NB4 (cell line): Measurements from ENCODE around the gene FGF4.

Experiments used
- POLR2A ChIP-seq: IDR thresholded peaks from 2 replicates; pipeline ENCODE4 v1.6.1; 2011; ENCODE audit warnings: mild to moderate bottlenecking; ENCODE audit not compliant: insufficient read length; ENCODE audit errors: extremely low read depth
- TF ChIP-seq, protein P1 (sequence below): IDR thresholded peaks from one replicate; pipeline ENCODE4 v1.5.1; 2012; ENCODE audit warnings: low read depth, low read length
- TF ChIP-seq, protein P2 (sequence below): IDR thresholded peaks from 2 replicates; pipeline ENCODE4 v1.6.1; 2011; ENCODE audit warnings: low read depth, low read length

- TF ChIP-seq, protein P1, sequence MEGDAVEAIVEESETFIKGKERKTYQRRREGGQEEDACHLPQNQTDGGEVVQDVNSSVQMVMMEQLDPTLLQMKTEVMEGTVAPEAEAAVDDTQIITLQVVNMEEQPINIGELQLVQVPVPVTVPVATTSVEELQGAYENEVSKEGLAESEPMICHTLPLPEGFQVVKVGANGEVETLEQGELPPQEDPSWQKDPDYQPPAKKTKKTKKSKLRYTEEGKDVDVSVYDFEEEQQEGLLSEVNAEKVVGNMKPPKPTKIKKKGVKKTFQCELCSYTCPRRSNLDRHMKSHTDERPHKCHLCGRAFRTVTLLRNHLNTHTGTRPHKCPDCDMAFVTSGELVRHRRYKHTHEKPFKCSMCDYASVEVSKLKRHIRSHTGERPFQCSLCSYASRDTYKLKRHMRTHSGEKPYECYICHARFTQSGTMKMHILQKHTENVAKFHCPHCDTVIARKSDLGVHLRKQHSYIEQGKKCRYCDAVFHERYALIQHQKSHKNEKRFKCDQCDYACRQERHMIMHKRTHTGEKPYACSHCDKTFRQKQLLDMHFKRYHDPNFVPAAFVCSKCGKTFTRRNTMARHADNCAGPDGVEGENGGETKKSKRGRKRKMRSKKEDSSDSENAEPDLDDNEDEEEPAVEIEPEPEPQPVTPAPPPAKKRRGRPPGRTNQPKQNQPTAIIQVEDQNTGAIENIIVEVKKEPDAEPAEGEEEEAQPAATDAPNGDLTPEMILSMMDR = no peak
- TF ChIP-seq POLR2A = no peak
- TF ChIP-seq, protein P2, sequence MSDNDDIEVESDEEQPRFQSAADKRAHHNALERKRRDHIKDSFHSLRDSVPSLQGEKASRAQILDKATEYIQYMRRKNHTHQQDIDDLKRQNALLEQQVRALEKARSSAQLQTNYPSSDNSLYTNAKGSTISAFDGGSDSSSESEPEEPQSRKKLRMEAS = no peak
Observed at GRCh38 chr11:69800278-69800677, 25.1 kb upstream of the FGF4 start.
